Prostate gland (tissue), 2 donors: ENCODE measurements around the gene GRIN2A. TPM values are rescaled to one million over a fixed set of nuclear protein-coding genes. Genes with fewer than 3 reads are reported as not detected.

Experiments
- DNase-seq: peaks from one replicate; pipeline ENCODE4 v3.0.0-alpha.2; 2019; ENCODE audit warnings: low spot score
- H3K27ac ChIP-seq, 2 donors: fragments of 200-600 bp; sonication (generic); 2 replicates each; pipeline ENCODE4 v1.5.1; 2017 to 2019
- H3K27me3 ChIP-seq: fragments of 200-600 bp; sonication (generic); replicated peaks from 2 replicates; pipeline ENCODE4 v1.5.1; 2019; ENCODE audit not compliant: insufficient read depth
- H3K36me3 ChIP-seq, 2 donors: fragments of 200-600 bp; sonication (generic); 1 replicate in 1 of 2; 2 replicates in 1 of 2; pipeline versions ENCODE4 v1.5.1 to v1.8.1; 2017 to 2019
- H3K4me1 ChIP-seq: fragments of 200-600 bp; sonication (generic); replicated peaks from 2 replicates; pipeline ENCODE4 v1.5.1; 2019
- H3K4me3 ChIP-seq, 2 donors: fragments of 200-600 bp; sonication (generic); 2 replicates each; pipeline ENCODE4 v1.5.1; 2017 to 2019
- H3K9me3 ChIP-seq: fragments of 200-600 bp; sonication (generic); 2 replicates; pipeline ENCODE4 v1.5.1; 2017
- POLR2A ChIP-seq: fragments of 450-650 bp; IDR thresholded peaks from one replicate; pipeline ENCODE4 v1.6.1; 2016; ENCODE audit warnings: antibody characterized with exemption, mild to moderate bottlenecking
- POLR2AphosphoS5 ChIP-seq: sonication (generic); formaldehyde crosslinking; IDR thresholded peaks from one replicate; pipeline ENCODE4 v1.6.1; 2017; ENCODE audit warnings: antibody characterized with exemption
- WGBS: methylation state at CpG from one replicate; pipeline ENCODE4 v1.1.5; 2018; 5-methylcytosine and 5-hydroxymethylcytosine counted together
- intact Hi-C: fragments of 100-400 bp; cut with DNase I; formaldehyde crosslinking; loops from one replicate; pipeline ENCODE4 v1.14.2; 2022
- total RNA-seq, 2 donors: library from RNA; depleted of rRNA; stranded (reverse); fragments of >200 nt; gene quantifications; one replicate each; pipeline ENCODE4 v1.1.0, GENCODE V29; 2016
- TF ChIP-seq, protein P1 (sequence below), 4 experiments: fragments of 200-600 bp in 2 of 4; fragments of 450-650 bp in 2 of 4; sonication (generic) in 2 of 4; IDR thresholded peaks; 1 replicate in 3 of 4; 2 replicates in 1 of 4; pipeline ENCODE4 v1.5.1; 2016 to 2019; ENCODE audit warnings: antibody characterized with exemption in 4 of 4, mild to moderate bottlenecking in 2 of 4, moderate library complexity in 2 of 4

GRIN2A gene
- total RNA-seq, 2 donors from 2014 or later = 0.23 to 11.4 TPM

GRCh38 chr16:10110552-10110951, 71.7 kb downstream of the GRIN2A start:
- no peaks in the 10 kb centered on the region for H3K27me3 ChIP-seq
- intact Hi-C loops = no loop called here
- no peaks in the 10 kb centered on the region for H3K9me3 ChIP-seq
- H3K4me1 ChIP-seq = no peaks in the 10 kb centered on the region
- no peaks in the 10 kb centered on the region for H3K36me3 ChIP-seq
- DNase-seq = no peak
- WGBS = 60% methylated on average over 4 of the region's 4 CpGs
- H3K27ac ChIP-seq = no peak overlapping the region
- no peak overlapping the region for H3K4me3 ChIP-seq
- TF ChIP-seq POLR2AphosphoS5 = no peak
- TF ChIP-seq POLR2A = no peak
- TF ChIP-seq, protein P1, sequence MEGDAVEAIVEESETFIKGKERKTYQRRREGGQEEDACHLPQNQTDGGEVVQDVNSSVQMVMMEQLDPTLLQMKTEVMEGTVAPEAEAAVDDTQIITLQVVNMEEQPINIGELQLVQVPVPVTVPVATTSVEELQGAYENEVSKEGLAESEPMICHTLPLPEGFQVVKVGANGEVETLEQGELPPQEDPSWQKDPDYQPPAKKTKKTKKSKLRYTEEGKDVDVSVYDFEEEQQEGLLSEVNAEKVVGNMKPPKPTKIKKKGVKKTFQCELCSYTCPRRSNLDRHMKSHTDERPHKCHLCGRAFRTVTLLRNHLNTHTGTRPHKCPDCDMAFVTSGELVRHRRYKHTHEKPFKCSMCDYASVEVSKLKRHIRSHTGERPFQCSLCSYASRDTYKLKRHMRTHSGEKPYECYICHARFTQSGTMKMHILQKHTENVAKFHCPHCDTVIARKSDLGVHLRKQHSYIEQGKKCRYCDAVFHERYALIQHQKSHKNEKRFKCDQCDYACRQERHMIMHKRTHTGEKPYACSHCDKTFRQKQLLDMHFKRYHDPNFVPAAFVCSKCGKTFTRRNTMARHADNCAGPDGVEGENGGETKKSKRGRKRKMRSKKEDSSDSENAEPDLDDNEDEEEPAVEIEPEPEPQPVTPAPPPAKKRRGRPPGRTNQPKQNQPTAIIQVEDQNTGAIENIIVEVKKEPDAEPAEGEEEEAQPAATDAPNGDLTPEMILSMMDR (IDR thresholded peaks at IDR 0.05) = no peak

- Histone ChIP-seq H3K27me3 (no peaks in the 10 kb centered on the region), H3K9me3 (no peaks in the 10 kb centered on the region), H3K27ac (no peak overlapping the region), H3K36me3 (no peaks in the 10 kb centered on the region), H3K4me1 (no peaks in the 10 kb centered on the region), H3K4me3 (no peak overlapping the region)
- TF ChIP-seq POLR2A (no peak), POLR2AphosphoS5 (no peak)
- TF ChIP-seq, protein P1 (IDR thresholded peaks at IDR 0.05) = no peak
- DNase-seq = no peak
- intact Hi-C loops = no loop called here
- 100% methylated on average over 1 of the region's 1 CpG for WGBS
Measured at GRCh38 chr16:10107081-10107480, 75.1 kb downstream of the GRIN2A start.

- Histone ChIP-seq H3K27me3 (no peaks in the 10 kb centered on the region), H3K27ac (no peak overlapping the region), H3K4me3 (no peak overlapping the region), H3K36me3 (no peaks in the 10 kb centered on the region), H3K4me1 (no peaks in the 10 kb centered on the region), H3K9me3 (no peaks in the 10 kb centered on the region)
- WGBS = 77% methylated on average over 1 of the region's 1 CpG
- DNase-seq = no peak
- TF ChIP-seq POLR2AphosphoS5 (no peak), POLR2A (no peak)
- TF ChIP-seq, protein P1 (IDR thresholded peaks at IDR 0.05) = no peak
- intact Hi-C loops = no loop called here
Measured at GRCh38 chr16:10103700-10104099, 78.5 kb downstream of the GRIN2A start.

GRCh38 chr16:10103118-10103517, 79.1 kb downstream of the GRIN2A start:
- H3K9me3 ChIP-seq = no peaks in the 10 kb centered on the region
- TF ChIP-seq POLR2AphosphoS5 (no peak), POLR2A (no peak)
- TF ChIP-seq, protein P1 (IDR thresholded peaks at IDR 0.05) = no peak
- DNase-seq = no peak
- no peaks in the 10 kb centered on the region for H3K4me1 ChIP-seq
- intact Hi-C loops = no loop called here
- H3K27me3 ChIP-seq = no peaks in the 10 kb centered on the region
- H3K4me3 ChIP-seq = no peak overlapping the region
- no peak overlapping the region for H3K27ac ChIP-seq
- no peaks in the 10 kb centered on the region for H3K36me3 ChIP-seq

- DNase-seq = no peak
- H3K27ac ChIP-seq = no peak overlapping the region
- TF ChIP-seq POLR2AphosphoS5 = no peak
- TF ChIP-seq, protein P1 (IDR thresholded peaks at IDR 0.05) = no peak
- no peak for TF ChIP-seq POLR2A
- no peak overlapping the region for H3K4me3 ChIP-seq
- H3K27me3 ChIP-seq = no peaks in the 10 kb centered on the region
- 58% methylated on average over 4 of the region's 4 CpGs for WGBS
- no peaks in the 10 kb centered on the region for H3K4me1 ChIP-seq
- no peaks in the 10 kb centered on the region for H3K9me3 ChIP-seq
- H3K36me3 ChIP-seq = no peaks in the 10 kb centered on the region
- intact Hi-C loops = no loop called here
Measured at GRCh38 chr16:10100829-10101228, 81.4 kb downstream of the GRIN2A start.
